ENCODE data around the gene RNF17.

RNF17 gene

GRCh38 chr13:24858953-24859352 lies 95.0 kb downstream of the RNF17 start:
- no peak for DNase-seq (ENCODE audit: low read depth)

DNA sequence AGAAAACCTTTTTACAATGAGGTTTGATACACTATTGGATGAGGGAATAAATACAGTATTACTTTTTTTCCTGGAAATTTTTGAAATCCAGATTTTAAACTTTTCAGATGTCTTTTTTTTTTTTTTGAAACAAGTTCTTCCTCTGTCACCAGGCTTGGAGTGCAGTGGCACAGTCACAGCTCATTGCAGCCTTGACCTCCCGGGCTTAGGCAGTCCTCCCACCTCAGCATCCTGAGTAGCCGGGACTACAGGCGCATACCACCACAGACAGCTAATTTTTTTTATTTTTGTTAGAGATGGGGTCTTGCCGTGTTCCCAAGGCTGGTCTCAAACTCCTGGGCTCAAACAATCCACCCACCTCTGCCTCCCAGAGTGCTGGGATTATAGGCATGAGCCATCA lies 96.8 kb downstream of the RNF17 start:
- no peak for DNase-seq (ENCODE audit: low read depth)

GRCh38 chr13:24861617-24862362 lies 97.8 kb downstream of the RNF17 start:
- DNase-seq (ENCODE audit: low read depth), result no peak

- no peak for DNase-seq (ENCODE audit: low read depth)
Observed at GRCh38 chr13:24863748-24864540, 100.0 kb downstream of the RNF17 start.

DNA sequence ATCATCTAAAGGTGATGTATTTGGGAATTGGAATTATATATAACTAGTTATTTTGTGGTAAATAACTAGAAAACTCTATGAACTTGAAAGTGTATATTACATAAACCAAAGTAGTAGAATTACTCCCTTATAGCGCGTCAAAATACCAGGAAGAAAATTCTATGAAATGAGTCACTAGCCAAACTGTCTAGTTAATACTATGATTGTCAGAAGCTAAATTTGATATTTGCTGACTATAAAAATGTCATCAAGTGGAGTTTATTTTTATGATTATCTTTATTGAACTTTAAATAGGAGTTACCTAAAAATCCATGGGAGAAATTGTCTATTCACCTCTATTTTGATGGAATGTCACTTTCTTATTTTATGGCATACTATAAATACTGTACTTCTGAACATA lies 100.6 kb downstream of the RNF17 start:
- DNase-seq (ENCODE audit: low read depth), result no peak

DNA sequence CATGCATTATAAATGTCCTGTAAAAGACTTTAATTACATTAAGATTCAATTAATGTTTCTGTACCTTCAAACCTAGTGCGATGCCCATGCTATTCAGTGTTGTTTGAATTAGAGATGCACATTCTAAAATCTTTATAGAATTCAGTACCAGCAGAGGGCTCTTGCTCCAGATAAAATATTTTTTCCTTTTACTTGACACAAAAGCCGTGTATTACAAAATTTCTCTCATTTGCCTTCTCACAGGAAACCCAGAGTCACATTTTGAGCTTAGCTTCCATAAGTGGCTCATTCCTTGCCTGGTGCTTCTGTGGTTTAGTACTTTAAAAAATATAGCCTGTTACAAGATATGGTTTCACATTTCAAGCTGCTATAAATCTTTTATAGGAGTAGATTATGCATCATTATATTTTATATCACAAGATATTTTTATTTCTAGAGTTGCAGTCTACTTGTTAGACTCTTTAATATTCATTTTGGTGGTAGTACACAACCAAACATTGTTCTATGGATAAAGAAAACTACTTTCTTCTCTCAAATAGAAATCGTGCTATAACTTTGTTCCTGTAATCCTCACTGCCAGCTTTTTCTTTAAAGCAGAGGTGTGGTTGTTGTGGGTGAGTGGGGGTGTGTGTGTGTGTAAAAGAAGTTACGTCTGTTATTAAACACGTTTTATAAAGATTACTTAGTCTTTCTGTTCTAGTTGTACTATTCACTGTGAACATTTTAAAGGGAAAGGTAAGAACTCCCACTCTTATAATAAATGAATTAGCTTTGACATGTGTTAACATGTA lies 101.4 kb downstream of the RNF17 start:
- no peak for DNase-seq (ENCODE audit: low read depth)

- no peak for DNase-seq (ENCODE audit: low read depth)
Observed at GRCh38 chr13:24866488-24866887, 102.5 kb downstream of the RNF17 start.

GRCh38 chr13:24868874-24869273 lies 104.9 kb downstream of the RNF17 start:
- DNase-seq (ENCODE audit: low read depth), result no peak

DNA sequence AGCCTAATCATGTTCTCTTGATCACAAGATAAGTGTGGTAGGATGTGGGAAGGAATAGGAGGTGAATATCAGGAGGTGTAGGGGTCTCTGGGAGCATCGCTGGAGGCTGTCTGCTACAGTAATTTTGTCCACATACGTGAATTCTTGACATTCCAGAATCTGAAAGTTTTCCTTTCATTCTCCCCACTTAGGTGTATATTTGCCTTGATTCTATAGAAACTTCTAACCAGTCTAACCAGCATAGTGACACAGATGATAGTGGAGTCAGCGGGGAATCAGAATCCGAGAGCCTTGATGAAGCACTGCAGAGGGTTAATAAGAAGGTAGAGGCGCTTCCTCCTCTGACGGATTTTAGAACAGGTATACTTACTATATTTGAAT lies 106.4 kb downstream of the RNF17 start:
- DNase-seq (ENCODE audit: low read depth), result no peak

DNA sequence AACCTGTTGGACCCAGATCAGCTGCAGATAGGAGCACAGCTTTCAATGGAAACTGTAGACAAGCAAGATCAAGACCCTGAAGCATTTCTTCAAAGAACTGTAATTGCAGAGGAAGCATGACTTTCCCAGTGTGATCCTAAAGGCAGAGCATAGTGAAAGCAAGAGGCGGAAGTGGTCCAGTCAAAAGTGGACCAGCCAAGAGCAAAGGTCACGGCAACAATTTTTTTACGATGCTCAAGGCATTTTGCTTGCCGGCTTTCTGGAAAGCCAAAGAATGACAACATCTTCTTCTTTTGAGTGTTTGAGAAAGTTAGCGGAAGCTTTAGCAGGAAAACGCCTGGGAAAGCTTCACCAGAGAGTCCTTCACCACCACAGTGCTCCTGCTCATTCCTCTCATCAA lies 111.6 kb downstream of the RNF17 start:
- no peak for DNase-seq (ENCODE audit: low read depth)

DNA sequence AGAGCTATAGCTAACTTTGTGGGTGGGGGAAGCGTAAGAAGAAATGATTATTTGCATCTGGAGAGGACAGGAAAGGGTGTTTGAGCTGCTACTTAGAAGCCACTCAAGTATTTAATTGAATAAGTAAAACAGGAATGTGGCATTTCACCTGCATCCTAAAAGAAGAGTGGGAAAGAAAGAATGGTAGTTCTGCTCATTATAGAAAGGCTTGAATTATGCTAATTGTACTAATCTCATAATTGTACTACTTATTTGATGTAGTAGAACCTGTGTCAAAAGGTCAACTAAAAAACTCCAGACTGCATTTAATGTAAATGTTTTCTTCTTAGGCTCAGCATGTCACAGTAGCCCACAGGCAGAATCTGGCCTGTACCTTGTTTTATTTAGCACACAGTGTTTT lies 113.6 kb downstream of the RNF17 start:
- no peak for DNase-seq (ENCODE audit: low read depth)

DNA sequence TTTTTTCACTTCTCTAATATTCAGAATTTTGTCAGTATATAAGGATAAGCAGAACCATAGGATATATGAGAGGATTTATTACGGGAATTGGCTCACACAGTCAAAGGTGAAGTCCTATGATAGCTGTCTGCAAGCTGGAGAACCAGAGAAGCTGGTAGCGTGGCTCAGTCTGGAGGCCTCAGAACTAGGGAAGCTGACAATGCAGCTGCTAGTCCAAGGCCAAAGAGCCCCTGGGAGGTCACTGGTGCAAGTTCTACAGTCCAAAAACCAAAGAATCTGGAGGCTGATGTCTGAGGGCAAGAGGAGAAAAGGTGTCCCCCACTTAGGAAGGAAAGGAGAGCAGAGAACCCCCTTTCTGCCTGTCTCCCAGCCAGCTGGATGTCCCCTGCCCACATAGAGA lies 114.4 kb downstream of the RNF17 start:
- DNase-seq (ENCODE audit: low read depth), result no peak

DNA sequence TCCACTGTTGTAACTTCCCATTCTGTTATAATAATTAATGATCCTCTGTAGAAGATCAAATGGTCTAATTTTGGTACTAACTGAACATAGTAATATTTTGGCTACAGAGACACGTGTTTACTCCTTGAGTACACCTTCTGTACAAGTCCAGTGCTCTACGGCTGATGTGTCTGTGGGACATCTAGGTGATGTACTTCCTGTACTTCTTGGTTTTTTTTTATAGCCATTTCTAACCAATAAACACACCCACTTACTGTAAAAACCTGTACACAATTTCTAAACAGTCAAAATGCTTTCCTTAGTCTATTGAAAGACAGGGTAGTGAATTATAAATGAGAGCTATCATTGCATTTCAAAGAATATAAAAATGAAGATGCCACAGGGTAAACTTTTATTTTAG lies 118.7 kb downstream of the RNF17 start:
- DNase-seq (ENCODE audit: low read depth), result no peak

DNA sequence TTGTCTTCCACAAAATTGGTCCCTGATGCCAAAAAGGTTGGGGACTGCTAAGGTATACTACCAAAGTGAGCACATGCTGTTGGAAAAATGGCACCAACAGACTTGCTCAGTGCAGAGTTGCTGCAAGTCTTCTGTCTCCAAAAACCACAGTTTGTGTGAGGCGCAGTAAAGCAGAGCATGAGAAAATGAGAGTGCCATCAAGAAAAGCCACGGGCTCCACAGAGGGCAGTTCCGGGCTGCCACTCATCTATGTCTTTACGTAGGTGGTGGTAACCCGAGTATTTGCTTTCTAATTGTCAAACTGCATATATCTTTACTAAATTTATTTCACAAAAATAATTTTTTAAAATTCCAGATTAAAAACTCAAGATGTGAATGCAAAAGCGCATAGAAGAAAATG lies 123.8 kb downstream of the RNF17 start:
- no peak for DNase-seq (ENCODE audit: low read depth)

DNA sequence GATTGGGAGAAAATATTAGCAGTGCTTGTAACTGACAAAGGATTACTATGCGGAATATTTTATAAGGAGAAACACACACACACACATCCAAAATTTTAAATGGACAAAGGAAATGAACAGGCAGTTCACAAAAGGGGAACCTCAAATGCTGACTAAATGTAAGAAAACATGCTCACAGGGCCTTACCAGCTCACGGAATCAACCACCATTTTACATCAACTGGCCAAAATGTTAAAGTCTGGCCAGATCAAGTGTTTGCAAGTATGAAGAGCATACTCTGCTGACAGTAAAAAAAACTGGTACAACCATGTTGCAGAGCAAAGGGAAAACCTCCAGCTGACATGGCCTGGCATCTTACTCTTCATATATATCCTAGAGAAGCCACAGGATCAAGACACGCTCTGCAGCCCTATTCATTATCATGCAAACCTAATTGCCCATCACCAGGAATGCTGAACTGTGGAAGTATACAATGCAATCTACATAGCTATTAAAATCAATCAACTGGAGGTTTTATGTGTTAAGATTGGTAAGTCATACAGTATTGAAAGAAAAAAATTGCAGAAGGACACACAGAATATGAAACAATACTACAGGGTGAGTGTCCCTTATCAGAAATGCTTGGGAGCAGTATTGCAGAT lies 124.4 kb downstream of the RNF17 start:
- DNase-seq (ENCODE audit: low read depth), result no peak

- DNase-seq (ENCODE audit: low read depth), result no peak
Observed at GRCh38 chr13:24890256-24890655, 126.3 kb downstream of the RNF17 start.

GRCh38 chr13:24891476-24892108 lies 127.6 kb downstream of the RNF17 start:
- DNase-seq (ENCODE audit: low read depth), result no peak

GRCh38 chr13:24892829-24893228 lies 128.9 kb downstream of the RNF17 start:
- no peak for DNase-seq (ENCODE audit: low read depth)

- no peak for DNase-seq (ENCODE audit: low read depth)
Observed at GRCh38 chr13:24893863-24894262, 129.9 kb downstream of the RNF17 start.

DNA sequence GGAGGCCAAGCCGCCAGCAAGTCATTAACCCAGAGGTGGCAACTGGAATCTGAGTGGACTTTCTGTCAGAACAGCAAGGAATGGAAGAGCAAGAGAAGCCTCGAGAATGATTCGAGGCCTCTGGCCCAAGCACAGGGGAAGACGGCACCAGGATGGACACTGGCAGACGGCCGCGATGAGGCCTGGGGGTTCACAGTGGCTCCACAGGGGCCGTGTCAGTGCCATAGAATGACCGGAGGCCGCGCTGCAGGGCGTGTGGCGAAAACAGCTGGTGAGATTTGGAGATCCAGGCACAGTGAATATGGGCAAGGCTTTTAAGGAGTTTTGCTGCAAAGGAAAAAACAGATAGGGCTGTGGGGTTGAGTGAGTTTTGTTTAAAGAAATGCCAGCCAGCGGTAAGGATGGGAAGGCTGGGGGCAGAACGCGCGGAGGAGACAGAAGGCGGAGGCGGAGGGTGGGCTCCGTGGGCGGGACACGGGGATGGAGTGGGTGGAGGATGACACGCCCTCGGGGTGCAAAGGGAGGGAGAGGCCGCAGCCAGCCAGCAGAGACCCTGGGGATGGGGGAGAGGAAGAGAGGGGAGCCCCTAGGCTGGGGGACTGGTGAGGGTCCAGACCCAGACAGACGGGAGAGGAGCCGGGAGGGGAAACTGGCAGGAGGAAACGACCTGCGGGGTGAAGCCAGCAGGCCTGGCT lies 130.5 kb downstream of the RNF17 start:
- no peak for DNase-seq (ENCODE audit: low read depth)

DNA sequence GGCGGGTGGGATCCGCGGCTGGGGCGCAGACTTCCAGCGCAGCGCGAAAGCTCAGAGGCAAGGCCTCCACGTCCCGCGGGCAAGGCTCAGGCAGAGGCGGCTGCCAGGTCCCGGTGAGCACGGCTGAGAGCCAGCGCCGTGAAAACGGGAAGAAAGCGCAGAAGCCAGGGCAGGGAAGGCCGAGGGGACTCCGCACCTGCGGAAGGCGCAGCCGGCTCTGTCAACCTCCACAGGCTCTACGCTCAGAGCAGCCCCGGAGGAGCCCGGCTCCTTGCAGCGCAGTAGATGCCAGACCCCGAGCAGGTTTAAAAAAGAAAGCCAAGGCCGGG lies 131.0 kb downstream of the RNF17 start:
- no peak for DNase-seq (ENCODE audit: low read depth)
